Neural progenitor cell (in vitro differentiated cells): ENCODE data around the gene FOXO1. TPM values are rescaled to one million over a fixed set of nuclear protein-coding genes. Genes with fewer than 3 reads are reported as not detected.

Source experiments
- DNase-seq: peaks from one replicate; pipeline ENCODE4 v3.0.0-alpha.2; 2016; ENCODE audit warnings: low spot score
- H2AFZ ChIP-seq: fragments of 200-600 bp; sonication (generic); replicated peaks from 2 replicates; pipeline ENCODE4 v1.6.1; 2016; ENCODE audit warnings: antibody characterized with exemption
- H3F3A ChIP-seq: fragments of 200-600 bp; sonication (generic); 2 replicates; pipeline ENCODE4 v1.6.1; 2016; ENCODE audit warnings: antibody characterized with exemption, low read depth
- H3K27ac ChIP-seq: fragments of 200-600 bp; sonication (generic); 2 replicates; pipeline ENCODE4 v1.5.1; 2016; ENCODE audit warnings: mild to moderate bottlenecking
- H3K27me3 ChIP-seq: fragments of 200-600 bp; sonication (generic); 2 replicates; pipeline ENCODE4 v1.6.1; 2016; ENCODE audit warnings: mild to moderate bottlenecking, moderate library complexity
- H3K36me3 ChIP-seq: fragments of 200-600 bp; sonication (generic); 2 replicates; pipeline ENCODE4 v1.5.1; 2016
- H3K4me1 ChIP-seq: fragments of 200-600 bp; sonication (generic); 2 replicates; pipeline ENCODE4 v1.6.1; 2016; ENCODE audit warnings: mixed run types
- H3K4me2 ChIP-seq: fragments of 200-600 bp; sonication (generic); 2 replicates; pipeline ENCODE4 v1.6.1; 2016
- H3K4me3 ChIP-seq: fragments of 200-600 bp; sonication (generic); 2 replicates; pipeline ENCODE4 v1.5.1; 2016
- H3K79me2 ChIP-seq: fragments of 200-600 bp; sonication (generic); 2 replicates; pipeline ENCODE4 v1.6.1; 2016; ENCODE audit warnings: low read depth
- H3K9ac ChIP-seq: fragments of 200-600 bp; sonication (generic); 2 replicates; pipeline ENCODE4 v1.6.1; 2016
- H3K9me3 ChIP-seq: fragments of 200-600 bp; sonication (generic); 2 replicates; pipeline ENCODE4 v1.5.1; 2016; ENCODE audit warnings: low read depth
- H4K20me1 ChIP-seq: fragments of 200-600 bp; sonication (generic); 2 replicates; pipeline ENCODE4 v1.6.1; 2016; ENCODE audit warnings: low read depth
- H3K27ac Mint-ChIP-seq: 3 replicates; pipeline ENCODE4 v1.8.0; 2021; ENCODE audit warnings: mixed read lengths
- H3K27me3 Mint-ChIP-seq: 2 replicates; pipeline ENCODE4 v1.8.0; 2022; ENCODE audit warnings: low read depth, mild to moderate bottlenecking, inconsistent platforms, moderate library complexity, mixed read lengths; ENCODE audit not compliant: insufficient read depth
- H3K36me3 Mint-ChIP-seq: 3 replicates; pipeline ENCODE4 v1.8.0; 2021; ENCODE audit warnings: mixed read lengths
- H3K4me1 Mint-ChIP-seq: 3 replicates; pipeline ENCODE4 v1.8.0; 2021; ENCODE audit warnings: mixed read lengths
- H3K4me3 Mint-ChIP-seq: 3 replicates; pipeline ENCODE4 v1.8.0; 2021; ENCODE audit warnings: mild to moderate bottlenecking, moderate library complexity, mixed read lengths
- H3K9me3 Mint-ChIP-seq: 3 replicates; pipeline ENCODE4 v1.8.0; 2020; ENCODE audit warnings: mixed read lengths
- EZH2 ChIP-seq: fragments of 200-600 bp; sonication (generic); IDR thresholded peaks from 2 replicates; pipeline ENCODE4 v1.6.1; 2017; ENCODE audit warnings: antibody characterized with exemption, mild to moderate bottlenecking, moderate library complexity
- EZH2phosphoT487 ChIP-seq: fragments of 200-600 bp; sonication (generic); IDR thresholded peaks from 2 replicates; pipeline ENCODE4 v1.6.1; 2017; ENCODE audit warnings: antibody characterized with exemption
- total RNA-seq: library from RNA; depleted of rRNA; stranded (reverse); fragments of >200 nt; gene quantifications from 2 replicates; pipeline ENCODE4 v1.2.3, GENCODE V29; 2015; ENCODE audit warnings: low replicate concordance
- TF ChIP-seq, protein P1 (sequence below): fragments of 200-600 bp; sonication (generic); IDR thresholded peaks from 2 replicates; pipeline ENCODE4 v1.5.1; 2017; ENCODE audit warnings: antibody characterized with exemption, mild to moderate bottlenecking

The FOXO1 gene
- total RNA-seq, 1 donor from 2014 or later: 3.7 TPM

GRCh38 chr13:40637643-40638042, 28.8 kb downstream of the FOXO1 start:
- Mint-ChIP-seq H3K4me3 (no peak overlapping the region), H3K36me3 (no peaks in the 10 kb centered on the region), H3K4me1 (peaks cover 32% of the 10 kb centered on the region), H3K9me3 (no peaks in the 10 kb centered on the region), H3K27me3 (peaks cover 3% of the 10 kb centered on the region), H3K27ac (peak overlapping the region; percentile 34)
- H3K79me2 ChIP-seq: peaks cover 7% of the 10 kb centered on the region
- no peaks in the 10 kb centered on the region for H3K27me3 ChIP-seq
- H3K9me3 ChIP-seq: no peaks in the 10 kb centered on the region
- TF ChIP-seq EZH2: no peak
- TF ChIP-seq EZH2phosphoT487: no peak
- TF ChIP-seq, protein P1, sequence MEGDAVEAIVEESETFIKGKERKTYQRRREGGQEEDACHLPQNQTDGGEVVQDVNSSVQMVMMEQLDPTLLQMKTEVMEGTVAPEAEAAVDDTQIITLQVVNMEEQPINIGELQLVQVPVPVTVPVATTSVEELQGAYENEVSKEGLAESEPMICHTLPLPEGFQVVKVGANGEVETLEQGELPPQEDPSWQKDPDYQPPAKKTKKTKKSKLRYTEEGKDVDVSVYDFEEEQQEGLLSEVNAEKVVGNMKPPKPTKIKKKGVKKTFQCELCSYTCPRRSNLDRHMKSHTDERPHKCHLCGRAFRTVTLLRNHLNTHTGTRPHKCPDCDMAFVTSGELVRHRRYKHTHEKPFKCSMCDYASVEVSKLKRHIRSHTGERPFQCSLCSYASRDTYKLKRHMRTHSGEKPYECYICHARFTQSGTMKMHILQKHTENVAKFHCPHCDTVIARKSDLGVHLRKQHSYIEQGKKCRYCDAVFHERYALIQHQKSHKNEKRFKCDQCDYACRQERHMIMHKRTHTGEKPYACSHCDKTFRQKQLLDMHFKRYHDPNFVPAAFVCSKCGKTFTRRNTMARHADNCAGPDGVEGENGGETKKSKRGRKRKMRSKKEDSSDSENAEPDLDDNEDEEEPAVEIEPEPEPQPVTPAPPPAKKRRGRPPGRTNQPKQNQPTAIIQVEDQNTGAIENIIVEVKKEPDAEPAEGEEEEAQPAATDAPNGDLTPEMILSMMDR: no peak
- H3K4me1 ChIP-seq: peaks cover 29% of the 10 kb centered on the region
- H3K9ac ChIP-seq: no peak overlapping the region
- H4K20me1 ChIP-seq: no peaks in the 10 kb centered on the region
- H3K27ac ChIP-seq: no peak overlapping the region
- no peak overlapping the region for H2AFZ ChIP-seq
- H3K4me3 ChIP-seq: no peak overlapping the region
- peak overlapping the region; percentile 49 for H3K4me2 ChIP-seq
- no peak for DNase-seq
- H3F3A ChIP-seq: no peaks in the 10 kb centered on the region
- no peaks in the 10 kb centered on the region for H3K36me3 ChIP-seq

- peaks cover 3% of the 10 kb centered on the region for H3K9me3 Mint-ChIP-seq
- DNase-seq: peak; percentile 14
- peaks cover 3% of the 10 kb centered on the region for H3K27me3 Mint-ChIP-seq
- H3K36me3 ChIP-seq: no peaks in the 10 kb centered on the region
- H3K4me3 ChIP-seq: no peak overlapping the region
- H4K20me1 ChIP-seq: no peaks in the 10 kb centered on the region
- H3K4me1 Mint-ChIP-seq: peaks cover 29% of the 10 kb centered on the region
- H3K4me3 Mint-ChIP-seq: no peak overlapping the region
- peaks cover 7% of the 10 kb centered on the region for H3K79me2 ChIP-seq
- TF ChIP-seq EZH2phosphoT487: no peak
- TF ChIP-seq, protein P1: no peak
- no peaks in the 10 kb centered on the region for H3K9me3 ChIP-seq
- H3K4me2 ChIP-seq: no peak overlapping the region
- peaks cover 28% of the 10 kb centered on the region for H3K4me1 ChIP-seq
- peaks cover 3% of the 10 kb centered on the region for H3K36me3 Mint-ChIP-seq
- no peaks in the 10 kb centered on the region for H3F3A ChIP-seq
- no peak overlapping the region for H2AFZ ChIP-seq
- no peak overlapping the region for H3K27ac Mint-ChIP-seq
- no peak overlapping the region for H3K27ac ChIP-seq
- H3K27me3 ChIP-seq: no peaks in the 10 kb centered on the region
- no peak overlapping the region for H3K9ac ChIP-seq
Observed at GRCh38 chr13:40635315-40635995, 31.0 kb downstream of the FOXO1 start.

DNA sequence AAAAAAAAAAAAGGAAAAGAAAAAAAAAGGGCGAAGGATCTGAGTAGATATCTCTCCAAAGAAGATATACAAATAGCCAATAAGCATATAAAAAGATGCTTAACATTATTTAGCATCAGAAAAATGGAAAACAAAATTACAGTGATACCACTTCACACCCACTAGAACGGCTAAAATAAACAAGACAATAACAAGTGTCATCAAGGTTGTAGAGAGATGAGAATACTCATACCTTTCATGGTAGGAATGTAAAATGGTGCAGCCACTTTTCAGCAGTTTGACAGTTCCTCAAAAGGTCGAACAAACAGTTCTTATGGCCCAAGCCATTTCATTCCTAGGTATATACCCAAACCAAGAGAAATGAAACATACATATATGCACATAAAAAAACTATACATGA, 33.5 kb downstream of the FOXO1 start:
- H3K79me2 ChIP-seq: peaks cover 7% of the 10 kb centered on the region
- H3K36me3 Mint-ChIP-seq: peaks cover 3% of the 10 kb centered on the region
- no peaks in the 10 kb centered on the region for H3K9me3 ChIP-seq
- H3K4me3 Mint-ChIP-seq: no peak overlapping the region
- no peaks in the 10 kb centered on the region for H3K36me3 ChIP-seq
- no peak overlapping the region for H3K9ac ChIP-seq
- peaks cover 3% of the 10 kb centered on the region for H3K9me3 Mint-ChIP-seq
- H3K27ac ChIP-seq: no peak overlapping the region
- H3F3A ChIP-seq: no peaks in the 10 kb centered on the region
- H4K20me1 ChIP-seq: no peaks in the 10 kb centered on the region
- H3K27me3 Mint-ChIP-seq: no peaks in the 10 kb centered on the region
- no peak for DNase-seq
- H2AFZ ChIP-seq: no peak overlapping the region
- no peak overlapping the region for H3K4me3 ChIP-seq
- no peak overlapping the region for H3K4me2 ChIP-seq
- peaks cover 6% of the 10 kb centered on the region for H3K4me1 ChIP-seq
- H3K27me3 ChIP-seq: no peaks in the 10 kb centered on the region
- no peak overlapping the region for H3K27ac Mint-ChIP-seq
- TF ChIP-seq EZH2phosphoT487 (no peak), EZH2 (no peak)
- TF ChIP-seq, protein P1: no peak
- H3K4me1 Mint-ChIP-seq: peaks cover 6% of the 10 kb centered on the region
